Suprapubic skin (tissue), 4 donors: ENCODE results near the gene ELP6.

Experiments used
- CTCF ChIP-seq, 2 donors: fragments of 200-600 bp in 1 of 2; fragments of 450-650 bp in 1 of 2; sonication (generic) in 1 of 2; IDR thresholded peaks; one replicate each; pipeline ENCODE4 v1.5.1; 2016 to 2019; ENCODE audit warnings: antibody characterized with exemption in 2 of 2, mild to moderate bottlenecking in 1 of 2, moderate library complexity in 1 of 2
- EP300 ChIP-seq: sonication (generic); formaldehyde crosslinking; IDR thresholded peaks from one replicate; pipeline ENCODE4 v1.6.1; 2017; ENCODE audit warnings: antibody characterized with exemption
- POLR2A ChIP-seq, 2 donors: fragments of 450-650 bp; IDR thresholded peaks; one replicate each; pipeline ENCODE4 v1.6.1; 2017; ENCODE audit warnings: antibody characterized with exemption in 2 of 2, mild to moderate bottlenecking in 2 of 2, moderate library complexity in 2 of 2
- POLR2AphosphoS5 ChIP-seq, 3 donors: sonication (generic); formaldehyde crosslinking; IDR thresholded peaks; one replicate each; pipeline ENCODE4 v1.6.1; 2017; ENCODE audit warnings: antibody characterized with exemption in 3 of 3

- no peak for TF ChIP-seq CTCF (IDR thresholded peaks at IDR 0.05)
- TF ChIP-seq EP300, result no peak
- TF ChIP-seq POLR2AphosphoS5 (IDR thresholded peaks at IDR 0.05), result no peak
- TF ChIP-seq POLR2A (IDR thresholded peaks at IDR 0.05), result no peak
Observed at GRCh38 chr3:47469616-47470015, 43.9 kb downstream of the ELP6 start.
